Esophagus mucosa (tissue), 1 donor: ENCODE measurements around the gene PIP4K2A. TPM values are rescaled to one million over a fixed set of nuclear protein-coding genes. Genes with fewer than 3 reads are reported as not detected.
"Not testable (repeated sequence)": the region's sequence is repeated elsewhere in the genome, so short reads cannot be mapped to it uniquely, and the experiment has no call there.

Experiments
- ATAC-seq: fragments of 200-7000 bp; cut with Tn5 transposase; one replicate; pipeline ENCODE4 v1.9.1; 2020
- total RNA-seq: library from RNA; stranded (reverse); gene quantifications from one replicate; pipeline ENCODE4 v1.2.4, GENCODE V29; 2023
- donor health status: DM: yes; HTN: yes; CAD: no.

The PIP4K2A gene
- total RNA-seq, 1 donor from 2014 or later: 10.0 TPM

GRCh38 chr10:22692119-22692518 lies 22.3 kb downstream of the PIP4K2A start:
- not testable (repeated sequence) for ATAC-seq

GRCh38 chr10:22690614-22691431 lies 23.6 kb downstream of the PIP4K2A start:
- no peak for ATAC-seq

DNA sequence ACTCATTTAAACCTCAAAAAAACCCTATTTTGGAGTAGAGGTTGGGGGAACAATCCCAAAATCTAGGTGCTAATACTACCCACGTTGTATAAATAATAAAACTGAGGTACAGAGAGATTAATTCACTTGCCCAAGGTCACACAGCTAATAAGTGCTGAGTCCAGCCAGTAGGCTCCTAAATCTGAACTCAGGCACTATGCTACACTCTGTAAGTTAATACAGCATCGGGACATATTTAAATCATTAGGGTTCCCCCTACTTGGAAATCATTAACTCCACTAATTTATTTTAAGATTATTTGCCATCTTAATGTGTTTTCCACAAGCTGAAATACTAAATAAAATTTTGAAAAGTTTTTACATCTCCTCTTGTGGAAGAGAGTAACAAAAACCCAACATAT lies 24.2 kb downstream of the PIP4K2A start:
- ATAC-seq: no peak

- ATAC-seq: no peak
These were observed 28.0 kb downstream of the PIP4K2A start for GRCh38 chr10:22686347-22686746.

DNA sequence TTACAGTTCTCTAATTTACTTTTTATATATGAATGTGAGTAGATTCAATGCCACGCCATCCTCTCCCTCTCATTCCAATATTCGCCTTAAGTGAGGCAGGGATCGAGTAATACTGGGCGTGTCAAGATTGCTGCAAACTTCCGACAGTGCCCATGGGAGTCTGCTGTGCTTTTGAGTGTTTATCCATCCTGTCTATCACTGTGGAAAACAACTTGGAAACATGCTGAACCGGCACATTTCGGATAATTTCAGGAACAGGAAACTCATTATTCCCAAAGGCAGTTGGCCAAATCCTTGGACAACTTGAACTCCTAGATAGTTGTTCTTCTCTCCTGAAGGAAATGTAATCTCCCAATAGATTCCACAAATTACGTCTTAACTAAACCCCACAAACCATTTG lies 28.5 kb downstream of the PIP4K2A start:
- no peak for ATAC-seq

- no peak for ATAC-seq
These were observed 29.7 kb downstream of the PIP4K2A start for GRCh38 chr10:22684699-22685098.

DNA sequence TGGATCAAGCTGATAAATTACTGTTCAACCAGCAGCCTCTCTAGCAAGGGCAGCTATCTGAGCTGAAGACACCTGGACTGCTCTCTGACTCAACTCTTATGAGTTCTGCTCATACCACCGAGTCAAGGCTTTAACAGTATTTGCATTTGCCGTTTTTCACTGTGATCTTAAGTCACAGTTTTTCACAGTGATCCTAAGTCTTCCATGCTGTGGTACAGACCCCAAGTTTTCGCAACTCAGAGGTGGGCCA lies 31.3 kb downstream of the PIP4K2A start:
- ATAC-seq: peak; percentile 11

GRCh38 chr10:22682237-22683139 lies 31.9 kb downstream of the PIP4K2A start:
- peak; percentile 27 for ATAC-seq

DNA sequence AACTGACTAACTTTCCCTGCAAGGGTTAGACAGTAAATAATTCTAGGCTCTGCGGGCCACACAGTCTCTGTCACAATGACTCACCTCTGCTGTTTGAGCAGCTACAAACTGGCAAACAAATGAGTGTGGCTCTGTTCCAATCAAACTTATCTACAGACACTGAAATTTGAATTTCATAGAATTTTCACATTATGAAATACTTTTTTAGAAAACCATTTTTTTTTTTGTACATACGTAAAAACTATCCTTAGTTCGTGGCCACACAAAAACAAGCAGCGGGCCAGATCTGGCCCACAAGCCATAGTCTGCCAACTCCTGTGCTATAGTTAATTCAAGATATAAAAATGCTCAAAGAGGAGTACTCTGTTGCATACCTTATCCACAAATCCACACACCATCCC lies 32.6 kb downstream of the PIP4K2A start:
- ATAC-seq: peak; percentile 60

- ATAC-seq: no peak
These were observed 33.1 kb downstream of the PIP4K2A start for GRCh38 chr10:22681301-22681700.

GRCh38 chr10:22679608-22680007 lies 34.8 kb downstream of the PIP4K2A start:
- no peak for ATAC-seq

DNA sequence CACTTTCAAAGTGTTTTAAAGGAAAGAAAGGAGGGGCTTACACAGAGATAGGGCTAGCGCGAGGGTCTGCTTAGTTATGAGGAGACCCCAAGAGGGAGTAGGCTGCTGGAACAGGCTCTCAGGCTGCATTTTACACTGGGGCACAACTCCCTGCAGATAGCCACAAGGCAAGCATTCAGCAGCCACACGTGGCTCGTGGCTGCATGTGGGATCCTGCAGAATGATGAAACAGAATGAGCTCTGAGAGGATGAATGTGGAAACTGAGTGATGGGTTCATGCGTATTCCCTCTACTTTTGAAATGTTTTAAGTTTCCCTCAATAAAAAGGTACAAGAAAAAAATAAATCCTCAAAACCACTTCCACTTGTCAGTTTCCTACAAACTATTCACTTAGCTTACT lies 37.0 kb downstream of the PIP4K2A start:
- no peak for ATAC-seq

GRCh38 chr10:22676435-22676834 lies 37.9 kb downstream of the PIP4K2A start:
- ATAC-seq: no peak

- ATAC-seq: no peak
These were observed 39.8 kb downstream of the PIP4K2A start for GRCh38 chr10:22674573-22674930.

DNA sequence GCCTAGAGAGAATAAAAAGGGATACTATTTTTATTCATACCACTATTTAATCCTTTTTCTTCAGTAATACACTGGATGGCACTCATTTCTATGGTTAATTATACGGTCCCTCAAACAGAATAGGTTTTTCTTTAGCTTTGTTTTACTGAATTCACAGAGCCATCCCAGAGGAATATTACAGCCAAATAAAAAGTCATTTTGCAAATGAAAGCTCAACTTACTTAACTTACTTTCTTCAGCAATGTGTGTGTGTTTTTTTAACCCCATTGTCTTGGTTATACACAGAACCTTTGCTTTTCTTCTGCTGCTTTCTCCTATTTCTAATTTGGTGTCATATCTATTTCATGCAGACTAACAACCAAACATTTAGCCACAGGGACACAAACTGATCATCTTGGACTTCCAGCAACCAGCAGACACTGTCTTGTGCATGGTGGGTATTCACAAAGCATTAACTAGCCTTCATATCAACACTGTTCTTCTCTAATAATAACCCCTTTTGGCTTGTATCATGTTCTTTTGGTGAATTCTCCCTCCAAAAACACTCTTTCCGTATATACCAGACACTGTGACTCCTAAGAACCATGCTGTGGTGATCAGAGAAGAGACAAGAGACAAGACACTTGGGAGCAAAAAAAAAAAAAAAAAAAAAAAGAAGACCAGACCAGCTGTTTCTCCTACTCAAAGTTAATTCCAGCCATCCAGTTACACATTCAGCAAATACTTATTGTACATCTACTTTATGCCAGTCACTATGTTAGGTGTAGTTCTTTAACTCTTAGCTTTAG lies 40.4 kb downstream of the PIP4K2A start:
- ATAC-seq: no peak

GRCh38 chr10:22673091-22673392 lies 41.3 kb downstream of the PIP4K2A start:
- ATAC-seq: no peak

DNA sequence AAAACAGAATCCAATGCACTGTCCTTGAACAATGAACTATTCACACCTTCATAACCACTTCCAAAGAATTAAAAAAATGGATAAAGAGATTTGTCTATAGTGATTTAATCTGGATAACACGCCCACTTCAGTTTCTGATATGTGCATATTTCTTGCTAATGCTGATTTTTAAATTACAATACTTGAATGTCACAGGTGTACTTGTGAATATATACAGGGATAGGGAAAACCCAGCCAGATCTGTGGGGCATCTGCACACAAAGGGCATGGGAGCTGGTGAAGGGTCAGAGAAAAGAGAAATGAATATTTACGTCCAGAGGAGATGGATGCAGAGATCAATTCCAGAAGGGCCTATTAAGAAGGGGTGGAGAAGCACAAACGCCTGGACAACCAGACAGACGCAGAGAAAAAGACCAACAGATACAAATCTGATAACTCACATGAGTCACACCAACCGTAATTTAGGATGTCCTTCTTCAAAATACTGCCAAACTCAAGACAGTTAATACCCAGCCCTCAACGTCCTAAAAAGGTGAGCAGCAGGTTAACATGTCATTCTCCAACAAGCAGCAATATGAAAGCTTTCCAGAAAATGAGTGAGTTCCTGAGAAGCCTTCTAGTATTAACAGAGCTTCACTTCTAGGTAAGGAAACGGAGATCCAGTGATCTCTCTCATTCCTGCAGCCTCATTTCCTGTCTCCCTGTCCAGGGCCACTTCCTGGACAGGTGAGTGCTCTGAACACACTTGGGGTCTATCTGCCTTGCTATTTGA lies 41.9 kb downstream of the PIP4K2A start:
- no peak for ATAC-seq

- ATAC-seq: no peak
These were observed 43.6 kb downstream of the PIP4K2A start for GRCh38 chr10:22670788-22671187.

GRCh38 chr10:22669163-22669711 lies 45.1 kb downstream of the PIP4K2A start:
- ATAC-seq: no peak

GRCh38 chr10:22667093-22667480 lies 47.3 kb downstream of the PIP4K2A start:
- ATAC-seq: no peak

GRCh38 chr10:22666287-22667092 lies 47.9 kb downstream of the PIP4K2A start:
- no peak for ATAC-seq
